BE2C (cell line): ENCODE results near the gene RXRA.

Experiments
- DNase-seq: peaks from one replicate; pipeline ENCODE4 v3.0.0-alpha.2; 2020
- H3K27me3 ChIP-seq: fragments of 250-450 bp; sonication (Bioruptor Pico); 2 replicates; pipeline ENCODE4 v1.5.1; 2020; ENCODE audit warnings: mild to moderate bottlenecking
- H3K36me3 ChIP-seq: fragments of 250-450 bp; sonication (Bioruptor Pico); 2 replicates; pipeline ENCODE4 v1.5.1; 2020; ENCODE audit warnings: mild to moderate bottlenecking
- H3K4me1 ChIP-seq: fragments of 250-450 bp; sonication (Bioruptor Pico); 2 replicates; pipeline ENCODE4 v1.5.1; 2020
- H3K4me3 ChIP-seq: 2 replicates; pipeline ENCODE4 v1.5.1; 2011; ENCODE audit warnings: low read depth, low read length
- H3K9me3 ChIP-seq: fragments of 250-450 bp; sonication (Bioruptor Pico); 2 replicates; pipeline ENCODE4 v1.5.1; 2020
- CTCF ChIP-seq: IDR thresholded peaks from 2 replicates; pipeline ENCODE4 v1.5.1; 2012; ENCODE audit warnings: mild to moderate bottlenecking, low read depth, low read length

RXRA gene

DNA sequence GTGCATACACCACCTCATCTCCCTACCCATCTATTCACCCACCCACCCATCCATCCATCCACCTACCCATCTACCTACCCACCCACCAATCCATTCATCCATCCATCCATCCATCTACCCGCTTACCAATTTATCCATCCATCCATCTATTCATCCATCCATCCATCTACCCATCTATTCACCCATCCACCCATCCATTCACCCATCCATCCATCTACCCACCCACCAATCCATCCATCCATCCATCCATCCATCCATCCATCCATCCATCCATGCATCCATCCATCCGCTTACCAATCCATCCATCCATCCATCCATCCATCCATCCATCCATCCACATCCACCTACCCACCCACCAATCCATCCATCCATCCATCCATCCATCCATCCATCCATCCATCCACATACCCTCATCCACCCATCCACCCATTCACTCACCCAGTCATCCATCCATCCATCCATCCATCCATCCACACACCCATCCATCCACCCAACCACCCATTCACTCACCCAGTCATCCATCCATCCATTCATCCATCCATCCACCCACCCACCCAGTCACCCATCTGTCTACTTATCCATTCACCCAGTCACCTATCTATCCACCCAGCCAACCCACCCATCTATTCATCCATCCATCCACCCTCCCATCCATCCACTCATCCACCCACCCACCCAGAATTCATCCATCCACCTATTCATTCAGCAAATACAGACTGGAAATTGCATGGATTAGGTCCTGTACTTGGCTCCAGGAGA is 125.6 kb downstream of the RXRA start:
- H3K27me3 ChIP-seq = no peaks in the 10 kb centered on the region
- no peaks in the 10 kb centered on the region for H3K36me3 ChIP-seq
- H3K4me1 ChIP-seq = peaks cover 17% of the 10 kb centered on the region
- no peak for DNase-seq
- no peak overlapping the region for H3K4me3 ChIP-seq
- peaks cover 7% of the 10 kb centered on the region; the same call in 1 of the 2 replicates for H3K9me3 ChIP-seq
- TF ChIP-seq CTCF = no peak

DNA sequence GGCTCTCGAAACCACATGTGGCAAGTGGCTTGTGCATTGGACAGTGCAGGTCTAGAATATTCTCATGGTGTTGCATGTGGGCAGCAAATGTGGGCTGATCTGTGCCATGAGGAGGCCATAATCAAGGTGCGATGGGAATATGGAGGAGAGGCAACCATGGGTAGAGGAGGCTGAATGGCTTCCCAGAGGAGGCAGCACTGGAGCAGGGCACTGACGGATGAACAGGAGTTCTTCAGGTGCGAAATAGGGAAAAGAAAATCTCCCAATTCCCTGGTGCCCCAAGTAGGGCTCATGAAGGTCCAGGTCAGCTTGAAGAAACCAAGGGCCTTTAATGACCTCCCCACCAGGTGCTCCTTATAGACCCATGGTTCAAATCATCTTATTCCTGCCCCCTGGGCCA is 126.5 kb downstream of the RXRA start:
- Histone ChIP-seq H3K4me1 (peaks cover 17% of the 10 kb centered on the region), H3K4me3 (no peak overlapping the region), H3K27me3 (no peaks in the 10 kb centered on the region), H3K36me3 (no peaks in the 10 kb centered on the region), H3K9me3 (peaks cover 7% of the 10 kb centered on the region; the same call in 1 of the 2 replicates)
- DNase-seq = no peak
- no peak for TF ChIP-seq CTCF

DNA sequence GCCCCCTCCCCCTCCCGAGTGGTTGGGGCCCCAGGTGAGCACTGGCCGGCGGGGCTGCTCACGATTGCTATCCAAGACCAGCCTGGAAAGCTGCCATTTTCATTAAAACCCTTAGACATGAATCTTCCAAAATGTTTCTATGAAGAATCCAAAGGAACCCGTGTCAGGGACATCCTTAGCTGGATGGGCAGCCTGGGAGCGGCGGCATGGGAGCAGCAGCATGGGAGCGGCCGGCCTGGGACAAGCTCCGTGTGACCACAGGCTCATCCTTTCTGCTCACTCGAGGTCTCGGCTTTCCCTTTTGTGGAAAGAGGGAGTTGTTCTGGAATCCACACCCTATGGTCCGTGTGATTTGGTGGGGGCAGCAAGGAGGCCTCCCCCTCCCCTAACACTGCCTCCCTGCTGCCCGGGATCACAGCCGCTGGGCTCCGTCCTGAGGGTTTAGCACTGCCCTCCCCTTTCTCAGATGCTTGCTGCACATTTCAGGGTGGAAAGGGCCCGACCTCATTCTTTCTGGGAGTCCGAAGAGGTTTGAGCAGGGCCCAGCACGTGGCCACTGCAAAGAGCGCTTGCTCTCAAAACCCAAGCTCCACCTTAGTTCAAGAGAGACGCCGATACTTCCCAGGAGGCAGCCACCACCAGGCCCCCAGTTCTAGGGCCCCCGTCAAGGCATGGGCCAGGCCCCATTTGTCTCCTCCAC is 127.7 kb downstream of the RXRA start:
- TF ChIP-seq CTCF = no peak
- Histone ChIP-seq H3K4me1 (peaks cover 17% of the 10 kb centered on the region), H3K4me3 (no peak overlapping the region)

DNA sequence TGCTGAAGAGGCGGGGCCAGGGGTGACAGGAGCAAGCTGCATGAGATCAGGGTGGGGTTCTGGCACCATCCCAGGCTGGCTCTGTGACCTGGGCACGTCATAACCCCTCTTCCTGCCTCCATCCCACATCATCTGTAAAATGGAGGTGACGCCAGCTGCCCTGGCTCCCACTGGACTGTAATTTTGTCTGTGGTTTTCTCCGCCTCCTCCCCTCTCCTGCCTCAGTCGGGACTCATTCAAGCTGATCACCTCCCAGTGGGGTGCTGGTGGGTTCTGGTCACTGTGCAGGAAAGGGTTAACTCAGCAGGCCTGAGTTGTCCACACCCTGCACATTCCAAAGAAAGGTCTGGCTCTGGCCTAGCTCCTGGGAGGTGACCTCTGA is 128.2 kb downstream of the RXRA start:
- H3K27me3 ChIP-seq = no peaks in the 10 kb centered on the region
- H3K9me3 ChIP-seq = no peaks in the 10 kb centered on the region
- no peaks in the 10 kb centered on the region for H3K36me3 ChIP-seq
- no peak for TF ChIP-seq CTCF
- peaks cover 17% of the 10 kb centered on the region for H3K4me1 ChIP-seq
- no peak overlapping the region for H3K4me3 ChIP-seq
- DNase-seq = no peak

More for the DNA sequence above, 127.7 kb downstream of the RXRA start:
- H3K27me3 ChIP-seq = no peaks in the 10 kb centered on the region
- H3K36me3 ChIP-seq = no peaks in the 10 kb centered on the region
- DNase-seq = no peak
- H3K9me3 ChIP-seq = peaks cover 2% of the 10 kb centered on the region; the same call in 1 of the 2 replicates

DNA sequence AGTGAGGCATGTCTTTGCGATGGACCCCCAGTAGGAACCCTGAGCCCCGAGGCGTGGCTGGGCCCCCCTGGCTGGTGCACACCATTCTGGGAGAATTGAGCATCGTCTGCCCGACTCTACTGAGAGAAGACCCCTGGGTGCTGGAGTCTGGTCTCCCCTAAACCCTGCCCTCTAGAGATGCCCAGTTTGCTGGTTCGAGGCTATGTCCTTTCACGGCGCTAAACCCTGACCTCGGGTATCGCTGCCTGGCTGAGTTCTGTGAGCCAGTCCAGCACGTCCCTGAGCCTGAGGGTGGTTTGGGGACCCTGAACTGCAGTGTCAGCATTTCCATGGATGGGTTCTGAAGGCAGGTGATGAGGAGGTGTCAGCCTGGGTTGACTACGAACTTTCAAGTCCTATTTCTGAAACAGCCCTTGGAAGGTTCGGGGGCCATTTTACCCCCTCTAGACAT is 128.8 kb downstream of the RXRA start:
- no peaks in the 10 kb centered on the region for H3K9me3 ChIP-seq
- DNase-seq = no peak
- no peaks in the 10 kb centered on the region for H3K27me3 ChIP-seq
- no peak for TF ChIP-seq CTCF
- no peak overlapping the region for H3K4me3 ChIP-seq
- peaks cover 13% of the 10 kb centered on the region for H3K4me1 ChIP-seq
- no peaks in the 10 kb centered on the region for H3K36me3 ChIP-seq

DNA sequence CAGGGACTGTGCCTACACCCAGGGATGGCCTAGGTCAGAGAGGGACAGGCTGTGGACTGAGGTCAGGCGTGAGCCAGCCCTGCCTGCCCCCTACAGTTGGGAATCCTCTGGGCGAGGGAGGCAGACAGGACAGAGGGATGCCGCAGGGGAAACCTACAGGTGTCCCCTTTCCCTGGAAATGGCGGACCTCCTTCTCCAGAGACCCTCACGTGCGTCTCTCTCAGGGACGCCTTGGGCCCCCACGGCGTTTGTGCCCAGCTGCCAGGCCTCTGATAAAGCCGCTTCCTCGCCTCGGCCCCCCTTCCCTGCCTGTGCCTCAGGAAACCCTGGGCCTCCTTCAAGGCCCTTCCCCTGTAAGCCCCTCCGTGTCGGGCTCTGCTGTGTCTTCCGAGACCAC is 129.3 kb downstream of the RXRA start:
- H3K4me3 ChIP-seq = no peak overlapping the region
- TF ChIP-seq CTCF = no peak
- no peak for DNase-seq
- no peaks in the 10 kb centered on the region for H3K9me3 ChIP-seq
- H3K27me3 ChIP-seq = no peaks in the 10 kb centered on the region
- no peaks in the 10 kb centered on the region for H3K36me3 ChIP-seq
- H3K4me1 ChIP-seq = peaks cover 9% of the 10 kb centered on the region
